Hematopoietic multipotent progenitor cell treated with erythropoietin and hydrocortisone succinate and interleukin-3 and kit ligand, for 4 days (in vitro differentiated cells): Measurements from ENCODE around the gene GDPD3.
"Not testable (repeated sequence)": the region's sequence is repeated elsewhere in the genome, so short reads cannot be mapped to it uniquely, and the experiment has no call there.

Experiments
- DNase-seq: peaks from one replicate; pipeline ENCODE4 v3.0.0-alpha.2; 2015

Gene GDPD3

GRCh38 chr16:30122604-30123160 is 9.3 kb upstream of the GDPD3 start:
- peak; percentile 25 for DNase-seq

- DNase-seq, result no peak
These were observed 8.6 kb upstream of the GDPD3 start for GRCh38 chr16:30121741-30122571.

- DNase-seq, result no peak
These were observed 7.2 kb upstream of the GDPD3 start for GRCh38 chr16:30120340-30121105.

- DNase-seq, result no peak
These were observed 6.1 kb upstream of the GDPD3 start for GRCh38 chr16:30119428-30119827.

GRCh38 chr16:30117768-30118167 is 4.4 kb upstream of the GDPD3 start:
- no peak for DNase-seq

- no peak for DNase-seq
These were observed 3.2 kb upstream of the GDPD3 start for GRCh38 chr16:30116291-30117207.

GRCh38 chr16:30115238-30115637 is 1.9 kb upstream of the GDPD3 start:
- no peak for DNase-seq

GRCh38 chr16:30114833-30115232 is 1.5 kb upstream of the GDPD3 start:
- not testable (repeated sequence) for DNase-seq

- no peak for DNase-seq
These were observed 1.1 kb upstream of the GDPD3 start for GRCh38 chr16:30114411-30114810.

GRCh38 chr16:30113711-30114333 is 485 bp upstream of the GDPD3 start:
- DNase-seq, result no peak

GRCh38 chr16:30112197-30113030 is 923 bp downstream of the GDPD3 start:
- DNase-seq, result peak; percentile 69

- no peak for DNase-seq
These were observed 2.7 kb downstream of the GDPD3 start for GRCh38 chr16:30110661-30111060.

- peak; percentile 70 for DNase-seq
These were observed 5.1 kb downstream of the GDPD3 start for GRCh38 chr16:30108059-30108850.

GRCh38 chr16:30104492-30104891 is 8.8 kb downstream of the GDPD3 start:
- no peak for DNase-seq

- DNase-seq, result no peak
These were observed 9.2 kb downstream of the GDPD3 start for GRCh38 chr16:30104090-30104489.

- peak; percentile 69 for DNase-seq
These were observed 16.3 kb downstream of the GDPD3 start for GRCh38 chr16:30096862-30097563.

- DNase-seq, result peak; percentile 95
These were observed 17.1 kb downstream of the GDPD3 start, which contains the start of gene YPEL3 for GRCh38 chr16:30096105-30096861. TSS of gene YPEL3 (minus strand) at chr16:30096213. CDS start at chr16:30095482, 731 bp downstream.

GRCh38 chr16:30095166-30096078 is 17.9 kb downstream of the GDPD3 start:
- DNase-seq, result peak; percentile 30
